ENCODE results near the gene SMKR1. TPM values are rescaled to one million over a fixed set of nuclear protein-coding genes. Genes with fewer than 3 reads are reported as not detected.
A peak's percentile ranks its signal among the peaks of the same experiment; 100 is the strongest.

SMKR1 gene
- total and polyA plus RNA-seq, 9 of the 15 experiments (the other 6 are each of a cell fraction or from before 2014, with no cell fraction given) = 0.58 to 1.8 (median 0.93) TPM; not detected in 1

- no peak for TF ChIP-seq ATF3 (IDR thresholded peaks at IDR 0.05)
- TF ChIP-seq ATF3 (CRISPR knock-in tag; conservative IDR thresholded peaks at IDR 0.05) = no peak
Measured at GRCh38 chr7:129556607-129557133, 54.3 kb downstream of the SMKR1 start (continued).

GRCh38 chr7:129557686-129558481, 55.6 kb downstream of the SMKR1 start:
- POLR2A ChIA-PET = interaction anchor here (0.7 to 1.7 kb wide), 6 partner anchors 10 to 73 kb away, joined by 3 to 7 read pairs (median 4); no protein-coding TSS in a partner anchor
- H3K27me3 ChIP-seq (ENCODE audit: control insufficient read depth in 2 of 2, insufficient read depth in 2 of 2, low read length in 2 of 2) = peaks cover 14 to 33% of the 10 kb centered on the region in 2 experiments; a peak in 4 of 5 replicates
- H3K4me1 ChIP-seq (replicated peaks in 1 of 2; ENCODE audit: control insufficient read depth in 2 of 2, insufficient read depth in 2 of 2, low read length in 2 of 2) = peaks cover 4 to 13% of the 10 kb centered on the region in 2 experiments; a peak in 3 of 5 replicates
- ATAC-seq (no peak), DNase-seq (ENCODE audit: extremely low read depth in 1 of 4, low spot score in 3 of 4) (peak in 1 of 4 experiments; percentile 31), FAIRE-seq (no peak)
- TF ChIP-seq ZNF253 (CRISPR knock-in tag; conservative IDR thresholded peaks at IDR 0.05) (no peak), MIER1 (IDR thresholded peaks at IDR 0.05; ENCODE audit: low read depth) (no peak), UBTF (IDR thresholded peaks at IDR 0.05; ENCODE audit: borderline replicate concordance in 1 of 2, low read depth in 2 of 2, low read length in 2 of 2) (no peak), SRSF9 (IDR thresholded peaks at IDR 0.05; ENCODE audit: borderline replicate concordance, low read depth, low read length) (no peak), BCL6 (CRISPR knock-in tag; IDR thresholded peaks at IDR 0.05) (no peak), ZNF121 (CRISPR knock-in tag; conservative IDR thresholded peaks at IDR 0.05) (peak; percentile 60; the same call in 1 of the 2 replicates)
- WGBS (ENCODE audit: insufficient coverage, low coverage, missing lambda C conversion rate) = 16% methylated on average over 11 of the region's 11 CpGs
- H3K9ac ChIP-seq (ENCODE audit: insufficient read depth in 1 of 2, low read depth in 2 of 2, low read length in 2 of 2) = 0 out of 4 replicates have a peak overlapping the region, but pooled peaks of 1 of the 2 experiments have one; percentile 27
- no peaks in the 10 kb centered on the region for H3K9me3 ChIP-seq (replicated peaks; ENCODE audit: control insufficient read depth, insufficient read depth, low read depth, low read length)
- no TSS peak for BruUV-seq (replicated peaks)
- no peaks in the 10 kb centered on the region for H3K9me1 ChIP-seq (ENCODE audit: control insufficient read depth, insufficient read depth, low read length)
- CTCF ChIA-PET (ENCODE audit: low intra/inter-chr PET ratio) = no interaction called here
- in situ Hi-C loops (cut with MboI) (no loop called here), intact Hi-C loops (cut with micrococcal nuclease) (no loop called here)
- peak overlapping the region; percentile 2; the same call in 1 of the 2 replicates for H2AFZ ChIP-seq (ENCODE audit: low read depth, low read length)
- H3K4me2 ChIP-seq (ENCODE audit: insufficient read depth, low read length) = peak overlapping the region; percentile 2; the same call in 1 of the 2 replicates
- H3K36me3 ChIP-seq (ENCODE audit: control insufficient read depth, insufficient read depth, low read length) = no peaks in the 10 kb centered on the region
- H3K4me3 ChIP-seq = no peak overlapping the region
- H3K79me2 ChIP-seq (ENCODE audit: control insufficient read depth, insufficient read depth, low read length) = no peaks in the 10 kb centered on the region
- no peaks in the 10 kb centered on the region for H4K20me1 ChIP-seq (replicated peaks; ENCODE audit: control insufficient read depth, insufficient read depth, low read length)
- H3K27ac ChIP-seq (ENCODE audit: extremely low read depth, low read depth, low read length) = no peak overlapping the region
